Right lung (tissue), 5 donors: ENCODE data around the gene ORC6. TPM values are rescaled to one million over a fixed set of nuclear protein-coding genes. Genes with fewer than 3 reads are reported as not detected.

Source experiments
- DNase-seq, 2 donors: peaks; one replicate each; pipeline ENCODE4 v3.0.0-alpha.2; 2013
- polyA plus RNA-seq, 5 donors: library from polyadenylated mRNA; unstranded; fragments of 120-200 nt; gene quantifications; one replicate each; pipeline versions ENCODE4 v1.2.1 to v1.2.3, GENCODE V29; 2013; ENCODE audit warnings: inconsistent platforms in 1 of 5, low replicate concordance in 1 of 5; ENCODE audit not compliant: insufficient read length in 5 of 5, insufficient read depth in 1 of 5

ORC6 gene
- polyA plus RNA-seq, 5 donors, result 18.8 to 36.8 (median 28.2) TPM

GRCh38 chr16:46695937-46696336 is 6.5 kb downstream of the ORC6 start:
- DNase-seq, result no peak

DNA sequence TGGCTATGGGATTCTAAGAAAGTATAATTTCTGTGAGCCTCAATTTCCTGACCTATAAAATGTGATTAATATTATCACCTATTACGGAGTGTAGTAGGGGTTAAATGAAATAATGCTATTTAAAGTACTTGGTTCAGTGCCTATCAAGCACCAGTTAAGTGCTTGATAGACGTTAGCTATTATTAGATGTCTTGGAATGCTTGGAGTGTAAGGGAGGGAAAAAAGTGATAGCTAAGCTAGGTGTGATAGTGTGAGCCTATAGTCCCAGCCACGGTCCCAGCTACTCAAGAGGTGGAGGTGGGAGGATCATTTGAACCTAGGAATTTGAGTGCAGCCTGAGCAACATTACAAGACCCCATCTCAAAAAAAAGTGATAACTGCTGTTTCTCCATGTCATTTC is 7.5 kb downstream of the ORC6 start:
- no peak for DNase-seq

DNA sequence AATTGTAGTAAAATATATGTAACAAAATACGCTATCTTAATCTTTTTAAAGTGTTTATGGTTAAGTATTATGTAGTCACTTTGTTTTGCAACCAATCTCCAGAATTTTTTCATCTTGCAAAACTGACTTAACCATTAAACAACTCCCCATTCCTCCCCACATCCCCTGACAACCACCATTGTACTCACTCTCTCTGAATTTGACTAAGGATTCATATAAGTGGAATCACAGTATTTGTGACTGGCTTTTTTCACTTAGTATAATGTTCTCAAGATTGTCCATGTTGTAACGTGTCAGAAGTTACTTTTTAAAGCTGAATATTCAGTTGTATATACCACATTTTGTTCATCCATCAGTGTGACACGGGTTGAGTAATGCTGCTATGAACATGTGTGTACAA is 10.6 kb downstream of the ORC6 start:
- no peak for DNase-seq

GRCh38 chr16:46701615-46702014 is 12.2 kb downstream of the ORC6 start:
- no peak for DNase-seq

- DNase-seq, result no peak
Observed at GRCh38 chr16:46702030-46702429, 12.6 kb downstream of the ORC6 start.

DNA sequence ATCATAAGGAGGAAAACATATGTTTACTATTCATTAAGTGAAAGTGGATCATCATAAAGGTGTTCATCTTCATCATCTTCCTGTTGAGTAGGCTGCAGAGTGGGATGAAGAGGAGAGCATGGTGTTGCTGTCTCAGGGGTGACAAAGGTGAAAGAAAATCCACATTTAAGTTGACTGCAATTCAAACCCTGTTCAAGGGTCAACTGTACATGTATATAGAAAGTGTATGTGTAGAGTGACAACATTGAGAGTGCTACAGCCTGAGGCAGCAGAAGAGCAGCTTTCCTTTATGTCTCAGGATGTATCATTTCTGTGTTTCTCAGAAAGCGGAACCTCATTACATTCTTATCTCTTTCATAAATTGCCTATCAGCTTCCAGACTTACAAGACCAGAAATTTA is 17.2 kb downstream of the ORC6 start:
- DNase-seq, result no peak

GRCh38 chr16:46709469-46710005 is 20.1 kb downstream of the ORC6 start:
- no peak for DNase-seq

- no peak for DNase-seq
Observed at GRCh38 chr16:46711106-46712058, 21.9 kb downstream of the ORC6 start.

GRCh38 chr16:46712911-46713310 is 23.5 kb downstream of the ORC6 start:
- no peak for DNase-seq

GRCh38 chr16:46713634-46714033 is 24.2 kb downstream of the ORC6 start:
- no peak for DNase-seq

DNA sequence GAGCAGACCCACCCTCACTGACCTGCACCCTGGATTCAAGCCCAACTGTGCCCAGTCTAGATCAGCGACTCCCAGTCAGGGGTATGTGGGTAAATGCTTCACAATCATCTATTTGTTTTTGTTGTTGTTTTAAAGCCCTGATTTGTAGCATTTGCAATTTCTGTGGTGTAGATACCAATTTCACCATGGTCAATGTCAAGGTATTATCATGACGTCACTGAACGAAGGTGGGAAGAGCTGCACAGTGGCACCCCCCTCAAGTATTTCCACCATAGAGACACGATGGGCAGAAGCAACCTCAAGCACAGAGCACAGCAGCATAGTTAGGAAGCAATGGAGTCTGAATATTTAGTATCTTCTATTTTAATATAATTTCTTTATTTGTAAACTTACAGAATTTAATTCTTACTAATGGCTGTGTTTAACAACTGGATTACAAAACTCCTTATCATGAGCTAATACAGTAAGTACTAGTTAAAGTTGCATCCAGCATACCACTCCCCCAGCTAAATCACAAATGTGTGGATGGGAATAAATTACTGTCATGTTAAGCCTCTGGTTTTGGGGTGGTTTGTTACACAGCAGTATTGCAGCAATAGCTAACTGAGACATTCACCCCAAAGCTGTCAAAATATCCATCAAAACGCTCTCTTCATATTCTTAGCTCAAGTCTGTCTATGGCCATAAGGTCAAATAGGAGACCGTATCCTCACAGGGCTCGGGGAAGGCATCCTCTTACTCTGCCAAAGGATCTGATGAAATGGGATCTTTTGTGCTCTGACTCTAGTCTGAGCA is 25.5 kb downstream of the ORC6 start:
- no peak for DNase-seq

DNA sequence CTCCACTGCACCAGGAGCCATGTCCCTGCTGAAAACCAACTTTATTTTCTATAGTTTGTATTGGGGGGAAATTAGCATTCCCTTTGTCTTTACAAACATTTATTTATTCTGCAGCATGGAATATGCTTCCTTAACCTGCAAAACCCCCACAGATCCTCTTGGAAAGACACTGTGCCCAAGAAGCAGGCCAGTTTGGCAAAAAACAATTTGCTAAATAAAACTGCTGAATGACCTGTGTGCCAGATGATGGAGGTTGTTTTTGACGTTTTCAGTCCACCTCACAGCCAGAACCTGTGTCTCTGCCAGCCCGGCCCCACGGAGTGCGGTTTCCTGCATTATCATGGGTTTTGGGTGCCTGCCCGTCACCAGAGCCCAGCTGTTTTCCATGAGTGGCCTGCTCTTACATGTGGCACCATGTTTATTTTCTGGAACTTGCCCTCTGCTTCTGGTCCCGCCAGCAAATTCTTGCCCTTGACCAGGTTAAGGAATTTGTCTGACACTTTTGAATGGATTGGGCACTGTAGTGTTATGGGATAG is 26.4 kb downstream of the ORC6 start:
- DNase-seq, result no peak

DNA sequence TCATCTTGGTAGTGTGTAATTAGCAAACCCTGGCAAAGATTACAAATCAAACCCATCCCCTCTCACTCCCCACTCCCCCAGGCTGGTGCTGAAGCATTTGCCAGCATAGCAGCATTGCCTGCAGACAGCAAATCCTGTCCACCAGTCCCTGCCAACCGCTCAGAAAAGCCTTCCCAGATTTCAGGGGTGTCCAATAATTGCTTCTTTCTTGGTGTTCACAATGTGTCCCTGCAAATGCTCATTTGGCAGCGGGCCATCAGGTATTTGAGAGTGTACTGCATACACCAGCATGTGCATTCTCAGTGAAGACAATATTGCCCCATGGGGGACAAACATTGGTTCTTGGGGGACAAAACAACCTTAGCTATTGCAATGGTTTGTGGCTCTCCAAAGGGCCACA is 28.2 kb downstream of the ORC6 start:
- DNase-seq, result no peak

DNA sequence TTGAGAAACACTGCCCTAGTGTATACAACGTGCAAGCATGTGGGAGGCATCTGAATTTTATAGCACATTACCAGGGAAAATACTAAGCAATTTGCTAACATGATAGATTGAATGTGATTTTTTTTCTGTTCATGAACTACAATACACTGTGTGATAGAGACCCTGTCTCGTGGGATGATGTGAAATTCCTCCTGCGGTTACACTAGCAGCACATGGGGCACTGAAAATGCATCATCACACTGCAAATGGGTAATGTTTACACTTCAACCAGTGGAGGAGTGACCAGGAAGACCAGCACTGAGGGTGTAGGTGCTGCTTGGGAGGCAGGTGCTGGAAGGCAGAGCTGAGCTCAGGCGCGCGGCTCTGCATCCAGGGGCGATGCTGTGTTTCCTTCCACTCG is 28.8 kb downstream of the ORC6 start:
- DNase-seq, result no peak

DNA sequence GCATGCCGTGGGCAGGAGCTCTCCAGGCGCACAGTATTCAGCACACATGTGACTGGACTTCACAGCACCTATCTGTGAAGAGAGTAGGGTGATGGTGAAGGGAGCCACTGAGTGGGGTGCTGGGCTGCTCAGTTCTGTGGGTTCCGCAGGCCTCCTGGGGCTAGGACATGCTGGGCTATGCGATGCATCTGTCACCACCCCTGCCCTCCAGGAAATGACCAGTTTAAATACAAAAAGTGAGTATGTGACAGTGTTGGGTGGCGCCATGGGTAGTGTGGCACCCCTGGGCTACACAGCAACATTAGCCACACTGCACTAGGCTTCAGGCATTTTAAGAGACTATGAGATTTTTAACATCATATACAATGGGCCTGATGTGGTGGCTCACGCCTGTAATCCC is 30.1 kb downstream of the ORC6 start:
- DNase-seq, result no peak

DNA sequence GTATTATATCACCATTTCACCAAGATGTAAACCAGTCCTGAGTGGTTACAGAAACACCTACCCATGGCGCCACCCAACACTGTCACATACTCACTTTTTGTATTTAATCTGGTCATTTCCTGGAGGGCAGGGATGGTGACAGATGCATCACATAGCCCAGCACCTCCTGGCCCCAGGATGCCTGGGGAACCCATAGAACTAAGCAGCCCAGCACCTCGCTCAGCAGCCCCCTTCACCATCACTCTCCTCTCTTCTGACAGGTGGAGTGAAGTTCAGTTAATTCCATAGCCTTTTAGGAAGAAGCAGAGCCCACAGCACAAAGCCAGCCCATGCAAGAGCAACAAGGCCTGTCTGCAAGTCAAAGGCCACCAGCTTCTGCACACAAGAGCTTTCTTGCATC is 31.2 kb downstream of the ORC6 start:
- no peak for DNase-seq

DNA sequence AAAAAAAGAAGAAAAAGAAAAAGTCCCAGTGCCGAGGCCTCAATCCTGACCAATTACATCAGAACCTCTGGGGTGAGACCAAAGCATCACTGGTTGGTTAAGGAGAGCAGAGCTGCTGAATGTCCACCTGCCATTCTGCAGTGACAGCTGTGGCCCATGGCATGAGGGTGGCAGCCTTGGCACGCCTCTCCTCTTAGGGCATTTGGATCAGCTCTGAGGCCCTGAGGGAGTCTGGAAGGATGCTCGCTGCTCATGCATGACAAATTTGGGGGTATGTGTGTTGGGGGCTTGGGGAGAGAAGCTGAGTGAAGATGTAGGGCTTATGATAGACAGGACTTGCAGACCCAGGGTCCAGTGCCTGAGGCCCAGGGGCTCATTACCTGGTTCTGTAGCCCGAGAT is 32.4 kb downstream of the ORC6 start:
- DNase-seq, result no peak

- no peak for DNase-seq
Observed at GRCh38 chr16:46727184-46727583, 37.7 kb downstream of the ORC6 start.

DNA sequence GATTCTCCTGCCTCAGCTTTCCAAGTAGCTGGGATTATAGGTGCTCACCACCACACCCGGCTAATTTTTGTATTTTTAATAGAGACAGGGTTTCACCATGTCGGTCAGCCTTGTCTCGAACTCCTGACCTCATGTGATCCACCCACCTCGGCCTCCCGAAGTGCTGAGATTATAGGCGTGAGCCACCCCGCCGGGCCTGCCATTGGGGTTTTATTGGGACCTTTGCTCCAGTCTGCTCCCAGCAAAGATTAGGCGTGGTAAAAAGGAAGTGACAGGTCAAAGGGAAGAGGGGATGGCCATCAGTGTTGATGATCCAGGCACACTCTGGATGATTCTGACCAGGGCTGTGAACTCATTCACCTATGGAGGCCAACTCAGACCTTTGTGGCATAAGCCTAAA is 38.2 kb downstream of the ORC6 start:
- no peak for DNase-seq

- DNase-seq, result no peak
Observed at GRCh38 chr16:46728806-46729205, 39.3 kb downstream of the ORC6 start.

- no peak for DNase-seq
Observed at GRCh38 chr16:46729326-46729995, 40.0 kb downstream of the ORC6 start.

- no peak for DNase-seq
Observed at GRCh38 chr16:46730126-46730525, 40.7 kb downstream of the ORC6 start.
